Kasumi-1 (cell line): ENCODE data around the gene RXRA.
A peak's percentile ranks its signal among the peaks of the same experiment; 100 is the strongest.

Experiments used
- DNase-seq, 2 experiments: peaks; one replicate each; lab custom pipeline; 2025; lab: John Stamatoyannopoulos, UW

Gene RXRA

DNA sequence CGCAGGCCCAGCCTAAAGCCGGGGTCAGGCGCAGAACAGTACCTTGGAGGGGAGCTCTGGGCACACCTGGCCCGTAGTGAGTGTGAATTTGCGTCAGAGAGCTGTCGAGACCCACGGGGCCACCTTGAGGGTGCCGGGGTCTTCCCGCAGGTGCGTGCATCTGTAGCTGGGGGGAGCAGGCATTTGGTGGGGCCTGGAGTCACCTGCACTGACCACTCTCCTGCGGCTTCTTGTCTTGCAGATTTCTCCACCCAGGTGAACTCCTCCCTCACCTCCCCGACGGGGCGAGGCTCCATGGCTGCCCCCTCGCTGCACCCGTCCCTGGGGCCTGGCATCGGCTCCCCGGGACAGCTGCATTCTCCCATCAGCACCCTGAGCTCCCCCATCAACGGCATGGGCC, 75.1 kb downstream of the RXRA start:
- DNase-seq, result no peak

DNA sequence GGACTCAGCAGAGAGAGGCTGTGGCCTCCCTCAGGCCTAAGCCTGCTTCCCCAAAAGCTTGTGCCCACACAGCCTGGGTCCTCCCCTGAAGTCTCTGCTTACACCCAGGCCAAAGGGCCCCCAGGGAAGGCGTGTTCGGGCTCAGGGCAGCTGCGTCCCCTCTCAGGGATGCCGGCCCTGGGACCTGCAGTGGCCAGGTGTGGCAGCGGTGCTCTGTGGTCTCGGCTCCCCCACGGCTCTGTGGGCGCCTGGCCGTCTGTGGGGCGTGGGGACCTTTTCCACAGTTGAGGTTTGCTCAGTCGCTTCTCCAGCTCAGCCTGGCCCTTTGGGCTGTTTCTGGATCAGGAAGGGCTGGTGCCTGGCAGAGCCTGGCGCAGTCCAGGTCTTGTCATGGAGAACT, 75.9 kb downstream of the RXRA start:
- no peak for DNase-seq

DNA sequence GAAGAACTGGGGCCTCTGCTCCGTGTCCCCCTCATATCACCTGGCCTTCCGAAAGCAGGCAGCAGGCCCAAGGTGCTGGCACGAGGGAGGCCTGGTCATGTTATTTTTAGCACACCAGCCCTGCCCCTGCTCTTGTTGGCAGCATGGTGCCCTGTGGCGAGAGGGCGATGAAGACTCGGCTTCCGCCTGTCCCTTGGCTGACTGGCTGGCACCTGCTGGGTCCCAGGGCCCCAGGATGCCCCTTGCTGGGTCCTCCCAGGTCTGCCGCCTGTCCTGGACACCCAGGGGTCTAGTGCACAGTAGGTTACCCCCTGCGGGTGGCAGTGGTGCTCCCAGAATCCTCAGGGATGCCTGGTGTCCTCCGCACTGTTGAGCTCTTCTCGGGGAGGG, 77.0 kb downstream of the RXRA start:
- no peak for DNase-seq

DNA sequence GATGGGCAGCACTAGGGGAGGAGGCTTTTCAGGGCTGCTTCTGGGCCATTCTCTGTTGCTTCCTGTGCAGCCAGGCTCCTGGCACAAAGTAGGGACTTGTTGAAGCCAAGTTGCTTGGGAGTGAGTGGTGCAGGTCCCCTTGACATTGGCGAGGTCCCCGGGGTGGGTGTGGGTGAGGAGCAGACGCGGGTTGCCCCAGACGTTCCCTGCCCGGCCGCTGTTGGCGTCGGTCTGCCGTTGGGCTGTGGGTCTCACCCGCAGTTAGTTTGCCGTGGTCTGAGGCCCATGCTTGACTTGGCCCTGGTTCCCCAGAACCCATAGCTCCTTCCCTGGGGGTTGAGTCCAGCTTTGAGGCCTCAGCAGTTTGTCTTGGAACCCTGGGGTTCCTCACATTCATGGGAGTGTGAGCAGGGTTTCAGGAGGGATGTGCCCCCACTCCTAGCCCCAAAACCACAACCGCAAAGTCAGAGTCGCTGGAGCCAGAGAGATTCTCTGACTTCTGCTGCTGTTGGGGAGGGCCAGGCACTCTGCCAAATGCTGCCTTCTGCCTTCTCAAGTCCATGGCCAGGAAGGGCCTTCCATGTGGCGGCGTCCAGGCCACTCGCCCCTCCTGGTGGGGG, 77.5 kb downstream of the RXRA start:
- DNase-seq, result peak; percentile 54 to 61

DNA sequence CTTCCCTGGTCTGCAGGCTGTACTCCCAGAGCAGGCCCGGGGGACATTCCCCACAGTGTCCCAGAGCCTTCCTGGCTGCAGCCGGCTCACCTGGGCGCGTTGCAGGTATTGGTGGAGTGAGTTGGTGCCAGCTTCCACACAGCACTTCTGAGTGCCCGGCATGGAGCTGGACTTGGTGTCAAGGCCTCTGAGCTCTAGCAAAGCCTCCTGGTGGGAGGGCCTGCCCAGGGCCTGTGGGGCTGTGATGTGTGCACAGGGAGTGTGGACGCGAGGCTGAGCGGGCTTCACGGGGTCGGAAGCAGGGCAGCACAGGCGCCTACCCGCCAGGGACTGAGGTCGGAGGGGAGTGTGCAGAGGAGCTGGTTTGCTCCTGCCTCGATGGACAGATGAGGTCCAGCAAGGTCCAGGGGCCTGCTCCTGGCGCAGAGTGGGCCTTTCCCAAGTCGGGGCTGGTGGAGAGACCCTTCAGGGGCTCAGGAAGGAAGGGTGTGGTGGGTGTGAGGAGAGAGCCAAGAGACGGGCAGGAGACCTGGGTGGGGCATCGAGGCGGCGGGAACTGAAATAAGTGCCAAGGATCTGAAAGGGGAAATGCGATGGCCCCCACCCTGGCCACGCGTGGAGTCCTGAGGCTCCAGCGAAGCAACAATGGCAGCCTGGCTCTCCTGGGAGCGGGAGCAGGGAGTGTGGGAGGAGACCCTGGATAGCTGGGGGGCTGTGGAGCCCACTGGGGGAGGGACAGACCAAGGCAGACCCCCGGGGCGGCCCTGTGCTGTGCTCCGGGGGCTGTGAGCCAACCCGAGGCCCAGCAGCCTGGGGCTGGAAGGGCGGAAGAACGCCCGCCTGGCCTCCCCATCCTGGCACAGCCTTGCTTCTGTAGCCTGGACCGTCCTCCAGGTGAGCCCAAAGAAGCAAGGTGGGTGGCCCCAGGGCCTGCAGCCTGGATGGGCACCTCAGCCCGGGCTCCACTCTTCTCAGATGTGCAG, 78.4 kb downstream of the RXRA start:
- DNase-seq, result no peak

GRCh38 chr9:134405527-134405926, 79.3 kb downstream of the RXRA start:
- peak; percentile 29 to 33 for DNase-seq

- DNase-seq, result no peak
Measured at GRCh38 chr9:134406366-134407120, 80.3 kb downstream of the RXRA start.

DNA sequence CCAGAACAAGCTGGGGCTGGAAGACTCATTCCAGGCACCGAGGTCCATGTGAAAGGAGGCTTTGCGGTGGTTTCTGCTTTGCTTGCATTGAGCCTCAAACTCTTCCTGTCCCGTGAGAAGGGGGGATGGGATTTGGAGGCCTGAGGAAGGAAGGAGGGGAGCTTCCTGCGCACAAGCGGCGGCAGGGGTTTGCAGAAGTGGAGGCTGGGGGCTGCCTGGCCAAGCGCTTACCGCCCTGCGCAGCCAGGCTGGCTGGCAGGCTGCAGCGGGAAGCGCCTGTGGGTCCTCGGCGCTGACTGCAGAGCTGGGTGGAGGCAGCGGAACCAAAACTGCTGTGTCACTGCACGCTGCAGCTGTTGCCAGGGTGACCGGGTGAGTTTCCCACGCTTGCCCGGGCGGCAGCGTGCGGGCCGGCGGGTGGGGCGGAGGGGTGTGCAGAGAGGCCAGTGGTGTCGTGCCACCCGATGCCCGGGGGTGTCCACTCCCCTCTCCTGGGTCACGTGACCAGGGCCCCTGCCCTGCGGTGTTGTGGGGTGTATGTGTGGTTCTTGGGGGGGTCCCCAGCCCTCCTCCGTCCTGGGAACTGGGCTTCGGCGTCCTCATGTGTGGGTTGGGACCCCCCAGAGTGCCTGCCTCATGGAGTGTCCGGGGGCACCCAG, 81.0 kb downstream of the RXRA start:
- DNase-seq, result peak; percentile 92 to 94

DNA sequence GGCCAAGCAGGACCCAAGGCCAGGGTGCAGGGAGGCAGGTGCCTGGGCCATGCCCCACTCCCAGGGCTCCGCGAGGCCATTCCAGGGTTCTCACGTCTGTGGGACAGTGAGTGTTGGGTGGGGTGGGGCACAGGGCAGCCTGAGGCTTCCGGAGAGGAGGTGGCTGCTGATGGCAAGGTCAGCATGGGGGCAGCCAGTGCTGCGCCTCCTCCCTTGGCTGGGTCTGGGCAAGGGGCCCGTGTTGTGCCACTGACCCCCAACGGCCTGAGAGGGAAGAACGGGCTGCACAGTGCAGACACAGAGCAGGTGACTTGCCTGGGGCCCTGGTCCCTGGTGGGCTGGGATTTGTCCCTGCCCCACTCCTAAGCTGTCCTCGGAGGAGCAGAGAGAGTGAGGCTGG, 82.1 kb downstream of the RXRA start:
- no peak for DNase-seq

DNA sequence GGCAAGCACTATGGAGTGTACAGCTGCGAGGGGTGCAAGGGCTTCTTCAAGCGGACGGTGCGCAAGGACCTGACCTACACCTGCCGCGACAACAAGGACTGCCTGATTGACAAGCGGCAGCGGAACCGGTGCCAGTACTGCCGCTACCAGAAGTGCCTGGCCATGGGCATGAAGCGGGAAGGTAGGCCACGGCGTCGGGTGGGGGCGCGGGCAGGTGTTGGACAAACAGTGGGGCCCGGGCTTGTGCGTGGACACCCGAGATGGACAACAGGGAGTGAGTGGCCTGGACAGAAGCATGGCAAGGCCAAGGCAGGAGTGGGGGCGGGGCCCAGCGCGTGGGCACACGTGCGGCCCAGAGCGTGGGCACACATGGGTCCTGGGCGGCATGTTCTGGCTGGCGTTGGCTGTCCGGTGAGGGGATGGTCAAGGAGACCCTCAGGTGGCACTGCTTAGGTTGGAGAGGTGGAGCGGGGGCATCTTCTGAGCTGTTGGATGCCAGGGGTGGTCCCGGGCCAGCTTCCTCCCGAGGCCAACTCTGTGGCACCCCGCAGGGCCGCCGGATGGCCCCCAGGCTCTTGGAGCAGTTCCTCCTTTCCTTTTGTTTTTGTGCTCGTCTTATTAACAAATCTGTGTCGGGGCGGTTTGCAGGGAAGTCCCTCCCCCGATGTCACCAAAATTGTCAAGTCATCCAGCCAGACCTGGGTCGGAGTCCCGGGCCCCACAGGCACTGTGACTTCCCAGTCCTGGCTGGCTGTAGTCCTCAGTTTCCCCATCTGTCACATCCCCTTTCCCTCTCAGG, 82.9 kb downstream of the RXRA start:
- no peak for DNase-seq

- no peak for DNase-seq
Measured at GRCh38 chr9:134410071-134410834, 84.0 kb downstream of the RXRA start.

DNA sequence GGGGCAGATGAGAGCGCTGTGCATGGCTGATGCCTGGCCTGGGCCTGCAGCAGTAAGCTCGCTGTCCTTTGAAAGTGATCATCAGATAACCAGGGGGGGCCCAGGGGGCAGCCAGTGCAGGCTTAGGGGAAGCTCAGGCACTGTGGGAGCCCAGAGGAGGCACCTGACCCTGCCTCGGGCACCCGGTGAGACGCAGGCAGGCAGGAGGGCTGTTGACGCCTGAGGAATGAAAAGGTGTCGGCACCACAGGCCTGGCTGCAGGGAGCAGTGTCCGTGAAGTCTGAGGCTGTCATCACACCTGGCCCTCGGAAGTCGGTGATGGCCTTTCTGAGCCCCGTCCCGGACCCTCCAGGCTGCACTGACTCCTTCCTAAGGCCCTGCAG, 84.6 kb downstream of the RXRA start:
- DNase-seq, result no peak

DNA sequence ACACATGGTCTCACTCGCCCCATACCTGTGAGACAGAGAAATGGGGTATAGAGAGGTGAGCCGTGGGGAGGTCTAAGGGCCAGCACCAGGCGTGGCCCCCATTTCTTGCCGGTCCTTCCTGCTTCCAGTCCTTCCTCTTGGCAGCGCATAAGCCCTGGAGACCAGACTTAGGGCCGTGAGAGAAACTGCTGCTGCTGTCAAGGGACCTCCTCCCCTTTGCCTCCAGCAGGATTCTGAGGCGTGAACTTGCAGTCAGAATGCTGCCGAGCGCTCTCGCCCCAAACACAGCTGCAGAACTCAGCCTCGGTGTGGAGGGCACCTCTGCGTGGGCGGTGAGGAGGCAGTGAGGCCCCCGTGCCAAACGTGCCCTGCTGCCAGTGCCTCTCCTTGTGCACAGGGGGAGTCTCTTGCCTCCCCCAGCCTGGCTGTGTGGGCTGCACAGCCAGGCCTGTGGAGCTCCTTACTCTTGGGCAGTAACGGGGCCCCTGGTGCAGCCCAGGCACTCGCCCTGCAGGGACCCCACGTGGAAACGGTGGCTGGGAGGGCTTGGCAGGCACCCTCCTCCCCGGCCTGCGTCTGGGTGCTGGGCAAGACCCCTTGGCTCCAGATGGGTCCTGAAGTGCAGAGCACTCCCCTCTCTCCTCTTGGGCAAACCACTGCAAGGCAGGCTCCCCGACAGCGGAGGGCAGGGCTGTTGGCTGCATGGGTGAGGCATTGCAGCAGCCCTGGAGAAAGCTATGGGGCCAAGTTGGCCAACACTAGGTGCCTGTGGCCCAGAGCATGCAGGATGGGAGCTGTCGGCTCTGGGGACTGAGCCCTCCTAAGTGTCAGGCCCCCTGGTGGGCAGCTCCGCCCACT, 85.4 kb downstream of the RXRA start:
- no peak for DNase-seq

DNA sequence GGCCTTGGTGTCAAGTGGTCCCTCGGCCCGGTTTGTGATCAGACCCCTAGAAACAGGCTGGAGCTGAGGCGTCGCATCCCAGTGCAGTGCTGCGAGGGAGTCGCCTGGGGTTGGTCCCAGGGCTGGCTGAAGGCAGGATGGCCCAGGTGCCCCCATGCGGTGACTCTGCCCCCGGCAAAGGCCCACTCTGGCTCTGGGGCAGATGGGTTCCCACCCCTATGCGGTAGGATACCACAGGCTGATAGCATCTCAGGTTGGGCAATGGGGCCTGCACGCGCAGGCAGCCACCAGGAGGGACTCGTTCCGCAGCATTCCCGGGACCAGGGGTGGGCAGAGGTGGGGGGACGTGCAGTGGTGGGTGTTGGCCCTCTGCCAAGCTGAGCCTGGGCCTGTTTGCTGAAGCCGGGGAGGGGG, 86.0 kb downstream of the RXRA start:
- no peak for DNase-seq

DNA sequence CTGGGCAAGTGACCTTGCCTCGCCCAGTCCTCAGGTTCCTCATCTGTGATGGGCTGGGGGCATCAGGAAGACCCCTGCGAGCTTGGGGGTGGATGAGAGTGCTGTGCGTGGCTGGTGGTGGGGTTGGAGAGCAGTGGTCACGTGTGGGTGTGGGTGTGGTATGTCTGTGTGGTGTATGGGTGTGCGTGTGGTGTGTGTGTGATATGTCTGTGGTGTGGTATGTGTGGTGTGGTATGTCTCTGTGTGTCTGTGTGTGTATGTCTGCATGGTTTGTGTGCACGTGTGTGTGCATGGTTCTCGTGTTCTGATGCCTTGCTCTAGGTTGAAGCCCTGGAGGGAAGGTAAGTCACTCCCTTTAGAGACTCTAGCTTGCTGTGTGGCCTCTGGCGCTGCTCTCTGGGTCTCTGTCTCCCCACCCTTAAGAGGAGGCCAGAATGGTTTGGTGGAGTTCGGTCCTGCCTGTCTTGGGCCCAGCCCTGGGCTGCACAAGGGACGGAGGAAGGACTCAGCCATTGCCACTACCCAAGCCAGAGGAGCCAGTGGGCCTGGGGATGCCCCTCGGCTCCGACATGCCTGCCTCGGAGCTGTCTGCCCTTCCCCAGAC, 87.0 kb downstream of the RXRA start:
- DNase-seq, result no peak

- DNase-seq, result no peak
Measured at GRCh38 chr9:134413890-134414623, 87.8 kb downstream of the RXRA start.

GRCh38 chr9:134414900-134415425, 88.7 kb downstream of the RXRA start:
- no peak for DNase-seq

DNA sequence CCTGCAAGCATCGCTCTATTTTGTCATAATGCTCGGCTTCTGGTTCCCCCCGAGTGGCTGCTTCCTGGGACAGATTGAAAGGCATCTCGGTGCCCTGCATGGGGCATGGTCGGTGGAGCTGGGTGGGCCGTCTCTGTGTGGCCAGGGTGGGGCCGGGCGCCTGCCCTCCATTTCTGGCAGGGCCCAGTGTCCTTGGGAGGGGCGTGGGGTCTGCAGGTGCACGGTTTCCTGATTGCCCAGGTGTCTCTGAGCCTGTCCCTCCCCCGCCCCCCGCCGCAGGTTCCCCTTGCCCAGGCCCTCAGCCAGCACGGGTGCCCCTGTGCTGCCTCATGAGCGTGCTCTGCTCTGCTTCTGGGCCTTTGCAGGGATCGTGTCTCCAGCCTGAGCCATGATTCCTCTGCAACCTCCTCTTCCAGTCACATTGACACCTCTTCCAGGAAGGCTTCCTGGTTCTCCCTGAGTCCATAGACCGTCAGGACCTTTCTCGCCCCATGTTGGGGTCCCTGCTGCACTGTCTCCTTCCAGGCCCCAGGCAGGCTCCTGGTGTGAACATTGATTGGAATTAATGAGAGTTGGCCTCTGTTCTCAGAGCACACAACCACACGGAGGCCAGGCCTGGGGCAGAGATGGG, 90.2 kb downstream of the RXRA start:
- no peak for DNase-seq
